ENCODE results near the gene SLC41A3.

DNA sequence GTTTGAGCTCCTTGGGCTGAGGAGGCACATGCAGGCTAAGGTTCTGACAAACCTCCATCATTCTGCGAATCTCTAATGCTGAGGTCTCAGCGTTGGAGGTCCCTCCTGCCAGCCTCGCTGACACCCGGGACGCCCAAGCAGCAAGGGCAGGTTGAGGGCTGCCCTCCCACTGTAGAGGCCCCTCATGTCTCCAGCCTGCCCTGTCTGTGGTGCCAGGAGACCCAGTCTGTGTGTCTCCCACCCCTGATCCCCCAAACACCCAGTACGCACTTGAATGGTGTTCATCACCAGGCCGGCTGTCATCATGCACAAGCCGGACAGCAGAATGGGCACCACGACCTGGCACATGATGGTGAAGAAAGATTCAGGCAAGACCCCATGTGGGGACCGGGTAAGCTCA is 27.8 kb downstream of the SLC41A3 start:
- TF ChIP-seq POLR2A (IDR thresholded peaks at IDR 0.05; ENCODE audit: control extremely low read depth in 1 of 2, low read depth in 2 of 2, low read length in 2 of 2) (no peak), YY1 (IDR thresholded peaks at IDR 0.05; ENCODE audit: low read depth, low read length) (no peak)
